Measurements from ENCODE around the gene CAPN13. TPM values are rescaled to one million over a fixed set of nuclear protein-coding genes. Genes with fewer than 3 reads are reported as not detected.

Gene CAPN13
- total RNA-seq, 4 donors from 2014 or later, result not detected

DNA sequence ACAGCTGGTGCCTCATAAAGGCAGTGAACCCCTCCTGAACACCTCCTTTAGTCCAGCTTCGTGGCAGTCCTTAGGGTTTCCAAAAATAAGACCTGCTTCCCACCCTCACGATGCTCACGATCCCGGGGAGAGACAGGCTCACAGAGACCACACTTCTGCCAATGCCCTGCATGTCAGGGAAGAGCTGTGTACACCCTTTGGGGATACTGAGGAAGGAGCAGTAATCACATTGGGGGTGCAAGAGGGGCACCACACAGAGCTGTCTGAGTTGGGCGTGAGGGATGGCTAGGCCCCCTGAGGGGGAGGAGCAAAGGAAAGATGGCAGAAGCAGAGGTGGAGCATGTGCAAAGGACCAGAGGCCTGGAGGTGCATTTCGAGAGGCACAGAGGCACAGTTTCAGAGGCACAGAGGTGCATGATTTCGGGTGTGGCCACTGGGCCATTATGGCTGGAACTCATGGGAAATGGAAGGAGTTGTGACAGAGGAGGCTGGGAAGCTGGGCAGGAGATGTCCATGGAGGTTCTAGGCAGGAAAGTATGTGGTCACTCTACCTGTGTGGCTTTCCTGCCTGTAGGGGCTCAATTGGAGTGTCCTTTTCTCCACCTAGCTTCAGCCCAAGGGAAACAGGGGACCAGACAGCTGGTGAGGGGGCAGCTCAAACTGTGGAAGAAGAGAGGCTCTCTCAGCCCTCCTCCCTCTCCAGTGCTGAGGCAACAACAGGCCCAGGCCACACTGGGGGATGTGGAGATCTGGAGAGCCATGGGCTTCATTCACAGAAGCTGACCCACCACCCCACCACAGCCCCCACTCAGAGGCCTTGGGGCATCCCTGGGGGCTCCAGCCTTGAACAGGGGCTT is 115.9 kb downstream of the CAPN13 start:
- TF ChIP-seq, protein P1, sequence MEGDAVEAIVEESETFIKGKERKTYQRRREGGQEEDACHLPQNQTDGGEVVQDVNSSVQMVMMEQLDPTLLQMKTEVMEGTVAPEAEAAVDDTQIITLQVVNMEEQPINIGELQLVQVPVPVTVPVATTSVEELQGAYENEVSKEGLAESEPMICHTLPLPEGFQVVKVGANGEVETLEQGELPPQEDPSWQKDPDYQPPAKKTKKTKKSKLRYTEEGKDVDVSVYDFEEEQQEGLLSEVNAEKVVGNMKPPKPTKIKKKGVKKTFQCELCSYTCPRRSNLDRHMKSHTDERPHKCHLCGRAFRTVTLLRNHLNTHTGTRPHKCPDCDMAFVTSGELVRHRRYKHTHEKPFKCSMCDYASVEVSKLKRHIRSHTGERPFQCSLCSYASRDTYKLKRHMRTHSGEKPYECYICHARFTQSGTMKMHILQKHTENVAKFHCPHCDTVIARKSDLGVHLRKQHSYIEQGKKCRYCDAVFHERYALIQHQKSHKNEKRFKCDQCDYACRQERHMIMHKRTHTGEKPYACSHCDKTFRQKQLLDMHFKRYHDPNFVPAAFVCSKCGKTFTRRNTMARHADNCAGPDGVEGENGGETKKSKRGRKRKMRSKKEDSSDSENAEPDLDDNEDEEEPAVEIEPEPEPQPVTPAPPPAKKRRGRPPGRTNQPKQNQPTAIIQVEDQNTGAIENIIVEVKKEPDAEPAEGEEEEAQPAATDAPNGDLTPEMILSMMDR (IDR thresholded peaks at IDR 0.05; ENCODE audit: low read depth), result no peak

DNA sequence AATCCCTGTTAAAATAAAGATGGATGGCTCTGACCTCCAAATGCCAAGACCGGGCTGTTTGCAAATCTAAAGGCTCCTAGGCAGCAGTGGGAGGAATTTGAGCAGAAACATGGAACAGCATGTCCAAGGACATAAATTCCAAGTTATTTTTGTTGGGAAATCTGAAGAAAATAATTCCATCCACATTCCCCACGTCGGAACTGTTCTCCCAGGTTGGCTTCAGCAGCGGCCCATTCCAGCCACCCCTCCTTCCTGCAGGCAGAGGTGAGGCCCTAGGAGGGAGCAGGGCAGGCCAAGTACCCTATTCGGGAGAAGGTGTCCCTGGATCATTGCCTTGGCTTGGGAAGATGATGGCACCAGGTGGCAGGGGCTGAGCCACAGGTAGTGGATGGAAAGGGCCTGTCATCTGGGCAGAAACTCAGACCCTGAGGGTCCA is 117.1 kb downstream of the CAPN13 start:
- TF ChIP-seq, protein P1 (IDR thresholded peaks at IDR 0.05; ENCODE audit: low read depth), result no peak

DNA sequence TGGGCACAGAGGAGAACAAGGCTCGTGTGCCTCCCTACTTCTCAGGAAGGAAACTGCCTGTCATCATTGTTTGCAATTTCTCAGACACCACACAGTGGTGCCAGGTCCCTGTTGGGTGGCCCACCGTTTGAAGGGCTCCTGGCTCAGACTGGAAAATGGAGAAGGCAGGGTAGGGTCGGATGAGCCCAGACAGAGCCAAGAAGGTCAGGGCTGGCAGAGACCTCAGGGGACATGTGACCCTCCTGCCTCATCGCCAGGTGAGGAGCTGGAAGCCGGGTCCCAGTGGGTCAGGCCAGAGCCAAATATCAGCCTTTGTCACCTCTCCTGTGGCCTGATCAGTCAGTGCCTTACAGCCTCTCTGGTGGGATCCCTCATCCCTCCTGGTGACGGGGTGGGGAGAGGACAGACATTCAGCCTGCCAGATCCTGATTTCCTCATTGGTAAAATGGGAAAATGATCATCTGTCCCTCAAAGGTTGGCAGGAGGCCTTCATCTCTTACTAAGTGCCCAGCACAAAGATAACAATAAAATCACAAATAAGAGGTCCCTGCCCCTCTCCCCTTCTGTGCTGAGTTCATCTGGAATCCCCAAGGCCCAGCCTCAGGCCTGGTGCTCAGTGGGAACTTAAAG is 117.6 kb downstream of the CAPN13 start:
- TF ChIP-seq, protein P1 (IDR thresholded peaks at IDR 0.05; ENCODE audit: low read depth), result no peak

DNA sequence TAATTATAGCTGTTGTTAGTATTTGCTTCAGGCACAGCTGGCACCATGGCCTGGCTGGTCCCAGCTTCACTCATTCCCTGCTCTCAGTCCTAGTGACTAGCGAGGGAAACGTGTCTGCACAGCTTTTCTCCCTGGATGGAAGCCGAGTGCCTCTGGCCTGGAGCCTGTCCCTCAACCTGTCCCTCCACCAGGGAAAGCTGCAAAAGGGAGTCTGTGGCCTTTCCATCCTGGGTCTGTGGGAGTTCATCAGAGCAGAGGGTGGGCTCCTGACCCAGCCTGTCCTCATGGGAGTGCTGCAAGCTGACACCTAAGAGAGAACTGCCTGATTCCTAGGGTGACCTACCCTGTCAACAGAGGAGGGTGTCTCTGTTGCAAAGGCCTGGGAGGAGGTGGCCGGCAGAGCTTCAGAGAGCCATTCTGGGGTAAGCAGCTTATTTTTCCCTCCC is 118.3 kb downstream of the CAPN13 start:
- TF ChIP-seq, protein P1 (IDR thresholded peaks at IDR 0.05; ENCODE audit: low read depth), result no peak

DNA sequence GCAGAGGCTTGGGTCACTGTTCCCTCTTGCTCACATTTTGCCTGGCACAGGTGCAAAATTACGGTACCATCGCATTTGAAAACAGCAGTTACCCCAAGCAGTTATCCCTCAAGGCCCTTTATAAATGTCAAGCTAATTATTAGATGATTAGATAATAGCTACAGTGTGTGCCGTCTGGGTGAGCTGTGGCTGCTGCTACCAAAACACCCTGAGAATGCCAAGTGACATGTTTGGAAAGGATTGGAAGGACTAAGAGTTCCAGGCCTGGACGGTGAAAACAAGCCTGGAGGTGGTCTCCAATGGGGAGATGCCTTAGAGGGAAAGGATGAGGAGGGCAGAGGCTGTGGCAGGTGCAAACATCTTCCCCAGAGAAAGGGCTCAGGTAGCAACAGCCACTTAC is 120.6 kb downstream of the CAPN13 start:
- TF ChIP-seq, protein P1 (IDR thresholded peaks at IDR 0.05; ENCODE audit: low read depth), result no peak

DNA sequence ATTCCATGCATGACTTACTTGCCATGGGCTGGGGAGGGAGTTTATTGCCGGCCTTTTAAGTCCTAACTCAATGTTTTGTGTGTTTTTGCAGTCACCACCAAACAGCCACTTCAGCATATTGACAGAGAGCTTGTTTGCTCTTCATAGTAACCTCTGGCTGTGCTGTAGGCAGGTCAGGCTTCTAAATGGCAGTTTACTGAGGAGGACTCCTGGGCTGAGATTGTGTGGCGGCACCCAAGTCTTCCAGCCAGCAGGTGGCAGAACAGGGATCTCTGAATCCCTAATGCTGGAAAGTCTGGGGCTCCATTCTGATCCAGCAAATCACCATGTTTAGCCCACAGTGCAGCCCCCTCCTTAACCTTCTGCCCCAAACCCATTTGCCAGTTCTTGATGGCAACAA is 121.2 kb downstream of the CAPN13 start:
- TF ChIP-seq, protein P1 (IDR thresholded peaks at IDR 0.05; ENCODE audit: low read depth), result no peak

DNA sequence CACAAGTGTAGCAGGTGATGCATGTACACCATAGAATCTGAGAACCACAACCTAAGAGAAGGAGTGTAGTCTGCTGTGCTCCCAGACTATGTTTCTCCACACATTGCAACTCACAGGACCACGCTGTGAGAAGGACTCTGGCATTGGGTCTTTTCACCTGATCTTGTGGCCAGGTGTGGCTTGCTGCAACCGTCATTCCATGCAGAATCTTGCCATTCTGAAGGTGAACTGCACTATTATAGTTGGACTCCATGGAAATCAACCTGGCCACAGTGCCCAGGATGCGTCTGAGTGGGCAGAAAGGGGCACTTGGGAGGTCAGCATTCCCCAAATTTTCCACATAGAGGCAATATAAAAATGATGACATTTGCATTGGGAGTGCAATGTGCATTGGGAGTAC is 122.2 kb downstream of the CAPN13 start:
- TF ChIP-seq, protein P1 (IDR thresholded peaks at IDR 0.05; ENCODE audit: low read depth), result no peak

All from subcutaneous adipose tissue (tissue), 4 donors.